Fibroblast of peridontal ligament (primary cell): ENCODE measurements around the gene SPATA17.

Experiments used
- DNase-seq: peaks from one replicate; pipeline ENCODE4 v3.0.0-alpha.2; 2010; ENCODE audit errors: extremely low read depth

Gene SPATA17

GRCh38 chr1:217911908-217912307 is 280.8 kb downstream of the SPATA17 start:
- no peak for DNase-seq

- no peak for DNase-seq
Observed at GRCh38 chr1:217917281-217917887, 286.2 kb downstream of the SPATA17 start.

GRCh38 chr1:217919683-217920388 is 288.7 kb downstream of the SPATA17 start:
- no peak for DNase-seq
